GM12873 (cell line): Measurements from ENCODE around the gene PI4K2B.
A peak's percentile ranks its signal among the peaks of the same experiment; 100 is the strongest.

Experiments used
- TF ChIP-seq, protein P1 (sequence below): IDR thresholded peaks from 2 replicates; pipeline ENCODE4 v1.5.1; 2012; ENCODE audit warnings: low read depth, mild to moderate bottlenecking, moderate library complexity, low read length, control low read depth; ENCODE audit not compliant: insufficient read depth; ENCODE audit errors: missing control alignments

PI4K2B gene

DNA sequence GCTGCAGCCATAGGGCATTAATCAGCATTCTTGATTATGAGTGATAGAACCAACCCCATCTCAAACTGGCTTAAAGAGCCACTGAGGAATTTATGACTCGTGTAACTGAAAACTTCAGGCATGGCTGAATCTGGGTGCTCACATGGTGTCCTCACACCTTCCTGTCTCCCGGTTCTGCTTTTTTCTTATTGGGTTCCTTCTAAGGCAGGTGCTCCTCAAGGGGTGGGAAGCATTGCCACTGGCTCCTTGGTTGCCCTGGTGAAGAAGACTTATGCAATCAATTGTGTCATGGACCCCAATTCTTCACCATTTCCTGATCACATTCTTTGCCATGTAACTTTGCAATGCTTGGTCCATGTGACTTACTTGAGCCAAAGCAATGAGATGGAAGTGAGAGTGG, 74.5 kb downstream of the PI4K2B start:
- TF ChIP-seq, protein P1, sequence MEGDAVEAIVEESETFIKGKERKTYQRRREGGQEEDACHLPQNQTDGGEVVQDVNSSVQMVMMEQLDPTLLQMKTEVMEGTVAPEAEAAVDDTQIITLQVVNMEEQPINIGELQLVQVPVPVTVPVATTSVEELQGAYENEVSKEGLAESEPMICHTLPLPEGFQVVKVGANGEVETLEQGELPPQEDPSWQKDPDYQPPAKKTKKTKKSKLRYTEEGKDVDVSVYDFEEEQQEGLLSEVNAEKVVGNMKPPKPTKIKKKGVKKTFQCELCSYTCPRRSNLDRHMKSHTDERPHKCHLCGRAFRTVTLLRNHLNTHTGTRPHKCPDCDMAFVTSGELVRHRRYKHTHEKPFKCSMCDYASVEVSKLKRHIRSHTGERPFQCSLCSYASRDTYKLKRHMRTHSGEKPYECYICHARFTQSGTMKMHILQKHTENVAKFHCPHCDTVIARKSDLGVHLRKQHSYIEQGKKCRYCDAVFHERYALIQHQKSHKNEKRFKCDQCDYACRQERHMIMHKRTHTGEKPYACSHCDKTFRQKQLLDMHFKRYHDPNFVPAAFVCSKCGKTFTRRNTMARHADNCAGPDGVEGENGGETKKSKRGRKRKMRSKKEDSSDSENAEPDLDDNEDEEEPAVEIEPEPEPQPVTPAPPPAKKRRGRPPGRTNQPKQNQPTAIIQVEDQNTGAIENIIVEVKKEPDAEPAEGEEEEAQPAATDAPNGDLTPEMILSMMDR, result no peak

DNA sequence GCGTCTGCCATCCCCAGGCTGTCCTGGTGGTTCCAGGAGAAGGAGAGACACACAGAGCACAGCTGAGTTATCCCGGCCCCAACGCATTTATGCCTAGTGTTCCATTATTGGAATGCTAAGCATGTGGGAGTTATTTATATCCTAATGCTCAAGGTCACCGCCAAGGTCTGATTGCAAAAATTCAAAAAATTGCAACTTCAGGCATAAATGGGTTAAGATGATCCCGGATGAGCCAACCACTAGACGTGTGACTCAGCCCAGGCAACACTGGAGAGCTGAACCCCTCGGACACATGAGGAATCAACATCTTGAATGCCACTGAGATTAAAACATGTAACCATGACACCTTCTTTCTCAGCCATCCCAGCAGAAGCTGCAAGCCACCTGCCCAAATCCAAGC, 74.9 kb downstream of the PI4K2B start:
- TF ChIP-seq, protein P1, result no peak

DNA sequence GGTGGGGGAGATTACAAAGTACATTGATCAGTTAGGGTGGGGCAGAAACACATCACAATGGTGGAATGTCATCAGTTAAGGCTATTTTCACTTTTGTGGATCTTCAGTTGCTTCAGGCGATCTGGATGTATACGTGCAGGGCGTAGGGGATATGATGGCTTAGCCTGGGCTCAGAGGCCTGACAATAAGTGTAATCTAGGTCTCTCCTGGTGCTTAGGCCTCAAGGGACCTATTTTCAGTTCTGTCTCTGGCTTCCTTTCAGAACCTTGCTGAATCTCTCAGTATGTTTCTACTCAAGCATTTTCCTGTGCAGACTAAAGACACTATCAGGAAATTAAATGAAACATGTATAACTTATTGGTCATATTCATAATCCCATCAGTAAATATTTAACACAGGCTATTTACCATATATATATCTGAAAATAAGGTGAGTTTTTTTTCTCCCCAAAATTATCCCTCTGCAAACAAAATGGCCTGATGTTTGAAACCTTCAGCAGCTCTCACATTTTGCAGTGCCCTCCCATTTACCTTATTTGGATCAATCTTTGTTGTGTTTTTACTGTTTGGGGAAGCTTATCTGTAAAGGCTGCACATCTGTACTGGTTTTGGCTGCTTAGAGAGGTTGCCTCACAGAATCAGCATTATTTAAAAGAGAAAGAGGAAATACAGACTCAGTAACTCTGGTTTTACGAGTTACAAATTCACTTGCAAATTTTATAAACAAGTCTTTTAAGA, 76.4 kb downstream of the PI4K2B start:
- TF ChIP-seq, protein P1, result no peak

DNA sequence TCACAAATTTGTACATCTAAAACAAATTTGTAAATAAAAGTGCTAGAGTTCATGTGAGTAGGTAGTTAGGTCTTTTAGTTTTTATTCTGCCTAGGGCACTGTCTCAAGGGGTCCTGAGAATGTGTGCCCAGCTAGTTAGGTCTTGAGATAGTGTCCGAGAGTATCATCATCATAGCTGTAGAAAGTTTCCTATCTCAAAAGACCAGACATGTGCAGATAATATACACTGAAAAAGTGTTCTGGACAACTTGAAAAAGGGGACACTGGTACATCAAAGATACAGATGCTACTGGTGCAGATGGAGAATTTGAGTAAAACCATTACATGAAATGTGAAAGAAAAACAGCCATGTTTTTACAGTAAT, 77.0 kb downstream of the PI4K2B start:
- TF ChIP-seq, protein P1, result no peak

DNA sequence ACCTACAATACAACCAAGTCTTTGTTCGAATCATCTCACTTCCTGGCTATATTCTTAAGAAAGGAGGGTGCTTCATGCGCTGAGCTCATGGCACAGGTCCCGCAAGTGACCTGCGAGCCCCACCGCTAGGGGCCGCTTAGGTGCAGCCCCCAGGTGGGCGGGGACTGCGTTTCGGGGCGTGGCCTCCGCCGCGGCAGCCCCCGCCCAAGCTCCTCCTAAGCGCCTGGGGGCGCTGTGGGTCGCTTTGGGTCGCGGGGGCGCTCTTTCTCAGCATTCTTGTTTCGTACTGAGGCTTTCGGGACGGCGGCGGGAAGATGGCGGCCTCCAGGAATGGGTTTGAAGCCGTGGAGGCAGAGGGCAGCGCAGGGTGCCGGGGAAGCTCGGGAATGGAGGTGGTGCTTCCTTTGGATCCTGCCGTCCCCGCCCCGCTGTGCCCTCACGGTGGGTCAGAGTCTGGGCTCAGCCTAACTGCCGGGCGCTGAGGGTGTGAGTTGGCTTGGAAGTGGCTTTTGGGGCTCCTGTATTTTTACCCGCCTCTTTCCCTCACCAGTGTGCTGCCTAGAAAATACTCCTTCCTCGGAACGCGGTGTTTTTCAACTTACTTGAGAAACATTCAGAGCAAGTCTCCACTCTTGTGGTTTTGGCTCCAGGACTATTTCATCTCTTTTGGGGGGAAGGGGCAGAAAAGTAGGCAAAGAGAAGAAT, 78.8 kb downstream of the PI4K2B start, which contains the start of gene ZCCHC4:
Gene ZCCHC4 (plus strand): TSS at position 279 of the 705 bp plus-strand sequence. CDS start 36 bp downstream, at position 315.
- TF ChIP-seq, protein P1, result peak; percentile 99

DNA sequence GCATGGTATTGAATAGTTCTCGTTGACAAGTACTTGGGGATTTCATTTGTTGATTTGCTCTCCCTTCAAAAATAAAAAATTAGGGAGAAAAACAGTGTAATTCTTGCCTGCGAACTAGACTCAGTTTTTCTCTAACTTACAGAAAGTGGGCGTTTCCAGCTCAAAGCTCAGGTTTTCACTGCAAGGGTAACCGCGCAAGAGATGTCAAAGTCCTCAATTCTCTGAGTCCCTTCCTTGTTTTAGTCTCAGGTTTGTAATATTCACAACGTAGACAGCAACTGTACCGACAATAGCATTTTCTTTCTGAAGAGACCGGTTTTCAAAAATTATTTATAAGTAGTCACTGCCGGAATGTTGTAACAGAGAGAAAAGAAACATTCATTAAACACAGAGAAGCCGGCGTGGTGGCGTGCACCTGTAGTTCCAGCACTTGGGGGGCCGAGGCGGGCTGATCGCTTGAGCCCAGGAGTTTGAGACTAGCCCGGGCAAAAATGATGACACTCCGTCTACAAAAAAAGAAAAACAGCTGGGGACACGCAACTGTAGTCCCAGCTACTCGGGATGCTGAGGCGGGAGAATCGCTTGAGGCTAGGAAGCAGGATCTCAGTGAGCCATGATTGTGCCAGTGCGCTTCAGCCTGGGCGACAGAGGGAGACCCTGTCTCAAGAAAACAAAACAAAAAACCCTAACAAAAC, 79.5 kb downstream of the PI4K2B start:
- TF ChIP-seq, protein P1, result no peak

DNA sequence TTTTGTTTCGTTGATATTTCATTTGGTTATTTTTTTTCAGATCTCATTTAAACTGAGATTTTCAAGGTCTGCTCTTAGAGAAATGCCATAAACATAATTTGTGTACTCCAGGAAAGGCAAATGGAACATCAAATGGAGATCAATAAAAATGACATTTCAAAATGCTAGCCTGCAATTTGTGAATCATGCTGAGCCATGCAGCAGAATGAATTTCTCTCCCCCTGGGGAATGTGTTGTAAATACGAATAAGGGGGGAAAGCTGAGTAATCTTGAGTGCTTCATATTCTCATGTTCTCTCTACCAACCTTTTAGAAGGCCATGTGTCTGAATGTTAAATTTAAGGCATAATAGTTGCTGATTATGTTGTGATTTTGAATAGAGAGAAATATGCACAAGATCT, 86.5 kb downstream of the PI4K2B start:
- TF ChIP-seq, protein P1, result no peak
